Nephron progenitor cell (in vitro differentiated cells): ENCODE data around the gene CSE1L.
"Not testable (repeated sequence)": the region's sequence is repeated elsewhere in the genome, so short reads cannot be mapped to it uniquely, and the experiment has no call there.

Source experiments
- DNase-seq: peaks from one replicate; pipeline ENCODE4 v3.0.0; 2021
- H3K27ac Mint-ChIP-seq: 2 replicates; pipeline ENCODE4 v1.8.0; 2021; ENCODE audit warnings: mild to moderate bottlenecking, moderate library complexity, mixed read lengths
- H3K27me3 Mint-ChIP-seq: 2 replicates; pipeline ENCODE4 v1.8.0; 2021; ENCODE audit warnings: mild to moderate bottlenecking, low read depth, mixed read lengths; ENCODE audit not compliant: poor library complexity
- H3K36me3 Mint-ChIP-seq: 2 replicates; pipeline ENCODE4 v1.8.0; 2021; ENCODE audit warnings: low read depth, mixed read lengths
- H3K4me1 Mint-ChIP-seq: 2 replicates; pipeline ENCODE4 v1.8.0; 2021; ENCODE audit warnings: mixed read lengths
- H3K4me3 Mint-ChIP-seq: 2 replicates; pipeline ENCODE4 v1.8.0; 2021; ENCODE audit warnings: mild to moderate bottlenecking, moderate library complexity, mixed read lengths
- H3K9me3 Mint-ChIP-seq: 2 replicates; pipeline ENCODE4 v1.8.0; 2021; ENCODE audit warnings: mild to moderate bottlenecking, moderate library complexity, mixed read lengths
- TF ChIP-seq, protein P1 (sequence below): fragments of 200-600 bp; sonication (generic); IDR thresholded peaks from 2 replicates; pipeline ENCODE4 v1.5.0; 2021; ENCODE audit warnings: antibody characterized with exemption

Gene CSE1L

DNA sequence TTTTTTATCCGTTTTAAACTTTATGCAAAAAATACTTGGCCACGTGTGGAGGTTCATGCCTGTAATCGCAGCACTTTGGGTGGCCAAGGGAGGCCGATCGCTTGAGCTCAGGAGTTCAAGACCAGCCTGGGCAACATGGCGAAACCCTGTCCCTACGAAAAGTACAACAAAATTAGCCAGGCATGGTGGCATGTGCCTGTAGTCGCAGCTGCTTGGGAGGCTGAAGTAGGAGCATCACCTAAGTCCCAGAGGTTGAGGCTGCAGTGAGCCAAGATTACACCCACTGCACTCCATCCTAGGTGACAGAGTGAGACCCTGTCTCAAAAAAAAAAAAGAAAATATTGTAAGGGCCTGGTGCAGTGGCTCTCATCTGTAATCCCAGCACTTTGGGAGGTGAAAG, 45.0 kb downstream of the CSE1L start:
- Mint-ChIP-seq H3K9me3 (no peaks in the 10 kb centered on the region), H3K27ac (no peak overlapping the region), H3K4me1 (no peaks in the 10 kb centered on the region), H3K4me3 (no peak overlapping the region), H3K27me3 (no peaks in the 10 kb centered on the region), H3K36me3 (peaks cover 89% of the 10 kb centered on the region)
- TF ChIP-seq, protein P1, sequence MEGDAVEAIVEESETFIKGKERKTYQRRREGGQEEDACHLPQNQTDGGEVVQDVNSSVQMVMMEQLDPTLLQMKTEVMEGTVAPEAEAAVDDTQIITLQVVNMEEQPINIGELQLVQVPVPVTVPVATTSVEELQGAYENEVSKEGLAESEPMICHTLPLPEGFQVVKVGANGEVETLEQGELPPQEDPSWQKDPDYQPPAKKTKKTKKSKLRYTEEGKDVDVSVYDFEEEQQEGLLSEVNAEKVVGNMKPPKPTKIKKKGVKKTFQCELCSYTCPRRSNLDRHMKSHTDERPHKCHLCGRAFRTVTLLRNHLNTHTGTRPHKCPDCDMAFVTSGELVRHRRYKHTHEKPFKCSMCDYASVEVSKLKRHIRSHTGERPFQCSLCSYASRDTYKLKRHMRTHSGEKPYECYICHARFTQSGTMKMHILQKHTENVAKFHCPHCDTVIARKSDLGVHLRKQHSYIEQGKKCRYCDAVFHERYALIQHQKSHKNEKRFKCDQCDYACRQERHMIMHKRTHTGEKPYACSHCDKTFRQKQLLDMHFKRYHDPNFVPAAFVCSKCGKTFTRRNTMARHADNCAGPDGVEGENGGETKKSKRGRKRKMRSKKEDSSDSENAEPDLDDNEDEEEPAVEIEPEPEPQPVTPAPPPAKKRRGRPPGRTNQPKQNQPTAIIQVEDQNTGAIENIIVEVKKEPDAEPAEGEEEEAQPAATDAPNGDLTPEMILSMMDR, result no peak
- no peak for DNase-seq

DNA sequence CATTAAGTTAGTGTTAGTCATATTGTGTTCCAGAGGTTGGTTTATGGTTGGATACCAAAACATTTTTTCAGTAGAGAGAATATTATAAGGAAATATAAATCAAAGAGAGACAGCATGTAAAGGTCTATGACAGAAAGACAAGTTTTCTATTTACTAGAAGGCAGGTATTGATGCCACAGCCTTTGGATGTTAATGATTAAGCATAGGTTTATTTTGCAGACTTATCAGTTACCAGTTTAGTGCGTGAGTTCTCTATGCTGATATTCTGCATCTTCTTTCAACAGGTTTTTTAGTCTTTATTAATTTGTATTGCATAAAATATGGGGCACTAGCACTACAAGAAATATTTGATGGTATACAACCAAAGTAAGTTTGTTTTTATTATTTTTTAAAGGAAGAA, 45.6 kb downstream of the CSE1L start:
- no peak overlapping the region for H3K4me3 Mint-ChIP-seq
- H3K27me3 Mint-ChIP-seq, result no peaks in the 10 kb centered on the region
- H3K9me3 Mint-ChIP-seq, result no peaks in the 10 kb centered on the region
- H3K36me3 Mint-ChIP-seq, result peaks cover 92% of the 10 kb centered on the region
- H3K4me1 Mint-ChIP-seq, result no peaks in the 10 kb centered on the region
- no peak overlapping the region for H3K27ac Mint-ChIP-seq
- DNase-seq, result no peak
- TF ChIP-seq, protein P1, result no peak

DNA sequence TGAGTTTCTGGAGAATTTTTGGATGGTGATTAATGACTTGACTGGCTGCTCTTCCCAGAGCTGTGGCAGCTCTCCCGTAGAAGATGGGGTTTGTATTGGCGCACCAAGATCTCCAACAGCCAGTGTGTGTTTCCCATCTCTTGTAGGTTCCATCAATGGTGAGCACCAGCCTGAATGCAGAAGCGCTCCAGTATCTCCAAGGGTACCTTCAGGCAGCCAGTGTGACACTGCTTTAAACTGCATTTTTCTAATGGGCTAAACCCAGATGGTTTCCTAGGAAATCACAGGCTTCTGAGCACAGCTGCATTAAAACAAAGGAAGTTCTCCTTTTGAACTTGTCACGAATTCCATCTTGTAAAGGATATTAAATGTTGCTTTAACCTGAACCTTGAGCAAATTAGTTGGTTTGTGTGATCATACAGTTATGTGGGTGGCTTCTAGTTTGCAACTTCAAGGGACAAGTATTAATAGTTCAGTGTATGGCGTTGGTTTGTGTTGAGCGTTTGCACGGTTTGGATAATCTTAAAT, 50.2 kb downstream of the CSE1L start:
- Mint-ChIP-seq H3K36me3 (peaks cover 86% of the 10 kb centered on the region), H3K4me3 (no peak overlapping the region), H3K4me1 (peaks cover 8% of the 10 kb centered on the region), H3K27ac (peak overlapping the region; percentile 27), H3K9me3 (no peaks in the 10 kb centered on the region), H3K27me3 (peaks cover 3% of the 10 kb centered on the region)
- DNase-seq, result no peak
- TF ChIP-seq, protein P1, result no peak

DNA sequence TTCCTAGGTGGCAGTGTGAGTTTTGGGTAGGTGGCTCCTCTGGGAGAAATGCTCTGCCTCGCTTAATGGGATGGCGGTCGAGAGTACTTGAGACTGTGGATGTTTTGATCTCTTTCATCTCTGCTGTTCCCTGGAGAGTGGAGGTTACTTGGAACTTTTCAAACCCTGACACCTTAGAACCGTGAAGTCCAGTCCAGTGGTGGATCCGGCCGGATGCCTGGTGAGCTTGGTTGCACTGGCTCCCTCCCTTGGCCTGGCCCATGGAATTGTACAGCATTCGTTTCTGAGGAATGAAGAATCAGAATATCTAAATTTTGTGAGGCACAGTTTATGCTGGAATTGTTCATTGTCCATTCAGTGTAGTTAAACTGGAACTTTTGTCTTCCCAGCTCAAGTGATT, 51.0 kb downstream of the CSE1L start:
- Mint-ChIP-seq H3K36me3 (peaks cover 84% of the 10 kb centered on the region), H3K4me3 (no peak overlapping the region), H3K27ac (peak overlapping the region; percentile 27), H3K4me1 (peaks cover 14% of the 10 kb centered on the region), H3K27me3 (peaks cover 3% of the 10 kb centered on the region), H3K9me3 (no peaks in the 10 kb centered on the region)
- TF ChIP-seq, protein P1, result no peak
- DNase-seq, result no peak

DNA sequence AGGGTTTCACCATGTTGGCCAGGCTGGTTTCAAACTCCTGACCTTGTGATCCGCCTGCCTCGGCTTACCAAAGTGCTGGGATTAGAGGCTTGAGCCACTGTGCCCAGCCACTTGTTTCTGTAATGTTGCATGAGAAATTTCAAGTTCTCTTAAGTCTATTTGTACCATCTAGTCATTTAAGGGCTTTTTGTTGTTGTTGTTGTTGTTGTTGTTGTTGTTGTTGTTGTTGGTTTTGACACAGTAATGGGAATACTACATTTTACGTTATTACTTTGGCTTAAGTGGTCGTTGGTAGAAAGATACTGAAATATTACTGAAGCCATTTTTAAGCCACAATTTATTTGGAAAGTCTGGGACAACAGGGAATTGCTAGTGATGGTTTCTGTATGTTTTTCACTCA, 52.0 kb downstream of the CSE1L start:
- Mint-ChIP-seq H3K9me3 (no peaks in the 10 kb centered on the region), H3K36me3 (peaks cover 86% of the 10 kb centered on the region), H3K4me3 (no peak overlapping the region), H3K27me3 (peaks cover 3% of the 10 kb centered on the region), H3K4me1 (peaks cover 14% of the 10 kb centered on the region), H3K27ac (no peak overlapping the region)
- DNase-seq, result no peak
- TF ChIP-seq, protein P1, result no peak

DNA sequence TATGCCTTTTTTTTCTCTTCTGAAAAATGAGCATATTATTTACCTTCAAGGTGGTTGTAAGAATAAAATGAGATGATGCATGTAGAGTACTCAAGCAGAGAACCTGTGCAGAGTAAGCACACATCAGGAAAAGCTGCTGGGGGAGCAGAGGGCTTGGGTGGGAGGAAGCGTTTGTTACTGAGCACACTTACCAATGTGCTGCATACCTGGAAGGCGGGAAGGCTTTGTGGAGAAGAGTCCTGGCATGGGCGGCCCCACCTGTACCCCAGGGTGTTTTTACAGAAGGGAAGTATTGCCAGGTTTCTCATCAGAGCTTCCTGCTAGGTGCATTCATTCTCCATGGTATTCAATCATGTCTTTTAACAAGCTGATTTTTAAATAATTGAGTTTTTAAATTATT, 52.9 kb downstream of the CSE1L start:
- H3K27me3 Mint-ChIP-seq, result peaks cover 3% of the 10 kb centered on the region
- H3K4me3 Mint-ChIP-seq, result no peak overlapping the region
- TF ChIP-seq, protein P1, result no peak
- H3K9me3 Mint-ChIP-seq, result no peaks in the 10 kb centered on the region
- peaks cover 86% of the 10 kb centered on the region for H3K36me3 Mint-ChIP-seq
- no peak for DNase-seq
- no peak overlapping the region for H3K27ac Mint-ChIP-seq
- H3K4me1 Mint-ChIP-seq, result peaks cover 22% of the 10 kb centered on the region

DNA sequence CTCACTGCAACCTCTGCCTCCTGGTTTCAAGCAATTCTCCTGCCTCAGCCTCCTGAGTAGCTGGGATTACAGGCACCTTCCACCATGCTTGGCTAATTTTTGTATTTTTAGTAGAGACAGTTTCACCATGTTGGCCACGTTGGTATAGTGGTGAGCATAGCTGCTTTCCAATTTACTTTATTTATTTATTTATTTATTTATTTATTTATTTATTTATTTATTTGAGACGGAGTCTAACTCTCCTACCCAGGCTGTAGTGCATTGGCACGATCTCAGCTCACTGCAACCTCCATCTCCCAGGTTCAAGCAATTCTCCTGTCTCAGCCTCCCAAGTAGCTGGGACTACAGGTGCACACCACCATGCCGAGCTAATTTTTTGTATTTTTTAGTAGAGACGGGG, 54.2 kb downstream of the CSE1L start:
- H3K4me3 Mint-ChIP-seq, H3K9me3 Mint-ChIP-seq, H3K27me3 Mint-ChIP-seq, H3K27ac Mint-ChIP-seq, DNase-seq: not testable (repeated sequence)
- Mint-ChIP-seq H3K4me1 (peaks cover 28% of the 10 kb centered on the region), H3K36me3 (peaks cover 81% of the 10 kb centered on the region)
